Effector CD8-positive, alpha-beta T cell (primary cell): ENCODE measurements around the gene PDS5A.
"Not testable (repeated sequence)": the region's sequence is repeated elsewhere in the genome, so short reads cannot be mapped to it uniquely, and the experiment has no call there.

ENCODE experiments used
- DNase-seq: peaks from one replicate; lab custom pipeline; 2025; lab: John Stamatoyannopoulos, UW
- total RNA-seq, 4 experiments: gene quantifications; one replicate each; lab custom pipeline; 2026; lab: John Stamatoyannopoulos, UW

PDS5A gene, protein sequence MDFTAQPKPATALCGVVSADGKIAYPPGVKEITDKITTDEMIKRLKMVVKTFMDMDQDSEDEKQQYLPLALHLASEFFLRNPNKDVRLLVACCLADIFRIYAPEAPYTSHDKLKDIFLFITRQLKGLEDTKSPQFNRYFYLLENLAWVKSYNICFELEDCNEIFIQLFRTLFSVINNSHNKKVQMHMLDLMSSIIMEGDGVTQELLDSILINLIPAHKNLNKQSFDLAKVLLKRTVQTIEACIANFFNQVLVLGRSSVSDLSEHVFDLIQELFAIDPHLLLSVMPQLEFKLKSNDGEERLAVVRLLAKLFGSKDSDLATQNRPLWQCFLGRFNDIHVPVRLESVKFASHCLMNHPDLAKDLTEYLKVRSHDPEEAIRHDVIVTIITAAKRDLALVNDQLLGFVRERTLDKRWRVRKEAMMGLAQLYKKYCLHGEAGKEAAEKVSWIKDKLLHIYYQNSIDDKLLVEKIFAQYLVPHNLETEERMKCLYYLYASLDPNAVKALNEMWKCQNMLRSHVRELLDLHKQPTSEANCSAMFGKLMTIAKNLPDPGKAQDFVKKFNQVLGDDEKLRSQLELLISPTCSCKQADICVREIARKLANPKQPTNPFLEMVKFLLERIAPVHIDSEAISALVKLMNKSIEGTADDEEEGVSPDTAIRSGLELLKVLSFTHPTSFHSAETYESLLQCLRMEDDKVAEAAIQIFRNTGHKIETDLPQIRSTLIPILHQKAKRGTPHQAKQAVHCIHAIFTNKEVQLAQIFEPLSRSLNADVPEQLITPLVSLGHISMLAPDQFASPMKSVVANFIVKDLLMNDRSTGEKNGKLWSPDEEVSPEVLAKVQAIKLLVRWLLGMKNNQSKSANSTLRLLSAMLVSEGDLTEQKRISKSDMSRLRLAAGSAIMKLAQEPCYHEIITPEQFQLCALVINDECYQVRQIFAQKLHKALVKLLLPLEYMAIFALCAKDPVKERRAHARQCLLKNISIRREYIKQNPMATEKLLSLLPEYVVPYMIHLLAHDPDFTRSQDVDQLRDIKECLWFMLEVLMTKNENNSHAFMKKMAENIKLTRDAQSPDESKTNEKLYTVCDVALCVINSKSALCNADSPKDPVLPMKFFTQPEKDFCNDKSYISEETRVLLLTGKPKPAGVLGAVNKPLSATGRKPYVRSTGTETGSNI (N-terminal part only)
- 286 to 303 (median 296) reads per million in 4 experiments for total RNA-seq

DNA sequence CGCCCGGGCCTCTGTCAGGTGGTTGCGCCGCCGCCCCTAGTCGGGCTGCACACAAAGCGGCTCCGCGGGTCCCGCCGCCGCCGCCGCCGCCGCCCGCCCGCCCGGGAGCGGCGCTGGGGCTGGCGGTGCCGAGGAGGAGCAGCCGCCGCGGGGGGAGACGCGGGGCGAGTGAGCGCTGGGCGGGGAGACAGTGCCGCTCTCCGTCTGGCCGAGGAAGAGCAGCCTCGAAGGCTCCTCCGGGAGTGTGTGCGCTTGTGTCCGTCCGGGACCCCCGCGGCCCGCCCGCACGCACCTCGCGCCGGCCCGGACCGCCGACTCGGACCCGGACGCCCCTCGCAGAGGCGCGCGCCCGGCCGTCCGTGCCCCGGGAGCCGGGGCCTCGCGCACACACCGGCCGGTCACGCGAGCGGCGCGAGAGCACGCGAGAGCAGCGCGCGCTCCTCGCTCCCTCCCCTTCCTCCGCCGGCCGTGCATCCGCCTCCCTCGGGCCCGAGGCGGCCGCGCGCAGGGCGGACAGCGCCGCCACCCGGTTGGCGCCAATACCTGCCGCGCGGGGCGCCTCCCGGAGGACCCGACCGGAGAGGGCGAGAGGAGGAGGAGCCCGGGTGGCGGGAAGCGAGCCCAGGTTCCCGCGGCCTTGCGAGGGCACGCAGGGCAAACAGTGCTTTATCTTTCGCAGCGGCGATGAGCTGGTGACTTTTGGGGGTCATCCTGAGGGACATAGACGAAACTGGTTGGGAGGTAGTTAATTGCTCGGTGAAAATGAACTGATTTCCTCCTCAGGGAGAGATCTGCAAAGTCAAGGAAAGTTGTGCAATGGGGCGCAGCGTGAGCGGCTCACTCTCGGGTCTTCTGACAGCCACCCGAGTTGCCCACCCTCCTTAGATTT is at the start of gene PDS5A:
Gene PDS5A, minus strand, starts transcription at position 423 of the 889 bp plus-strand sequence. CDS start 1,334 bp downstream, outside the sequence.
- DNase-seq, result peak; percentile 80

GRCh38 chr4:40024049-40024448 is 46.3 kb upstream of the PDS5A start:
- DNase-seq, result not testable (repeated sequence)

DNA sequence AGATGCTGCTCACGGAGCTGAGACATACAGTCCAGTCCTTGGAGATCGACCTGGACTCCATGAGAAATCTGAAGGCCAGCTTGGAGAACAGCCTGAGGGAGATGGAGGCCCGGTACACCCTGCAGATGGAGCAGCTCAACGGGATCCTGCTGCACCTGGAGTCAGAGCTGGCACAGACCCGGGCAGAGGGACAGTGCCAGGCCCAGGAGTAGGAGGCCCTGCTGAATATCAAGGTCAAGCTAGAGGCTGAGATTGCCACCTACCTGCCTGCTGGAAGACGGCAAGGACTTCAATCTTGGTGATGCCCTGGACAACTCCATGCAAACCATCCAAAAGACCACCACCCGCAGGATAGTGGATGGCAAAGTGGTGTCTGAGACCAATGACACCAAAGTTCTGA is 43.4 kb upstream of the PDS5A start:
- DNase-seq, result not testable (repeated sequence)

- DNase-seq, result no peak
Measured at GRCh38 chr4:40020221-40020620, 42.5 kb upstream of the PDS5A start.

- DNase-seq, result no peak
Measured at GRCh38 chr4:40016007-40016406, 38.3 kb upstream of the PDS5A start.

DNA sequence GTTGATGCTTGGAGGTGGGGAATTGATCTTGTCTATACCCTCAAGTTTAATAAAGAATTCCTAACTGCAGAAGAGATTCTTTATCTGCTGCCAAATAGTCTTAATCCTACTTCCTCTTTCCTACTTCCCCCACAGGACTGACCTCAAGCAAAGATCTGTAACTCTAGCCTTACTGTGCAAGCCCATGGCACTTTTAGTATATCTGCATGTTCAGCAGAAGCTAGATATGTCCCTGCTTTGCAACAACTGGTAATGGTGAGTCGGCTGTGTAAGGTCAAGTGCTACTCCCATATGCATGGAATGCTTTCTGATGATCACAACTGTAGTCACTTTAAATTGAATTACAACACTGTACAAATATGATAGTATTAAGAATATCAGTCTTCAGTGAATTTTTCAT is 26.3 kb upstream of the PDS5A start:
- no peak for DNase-seq

DNA sequence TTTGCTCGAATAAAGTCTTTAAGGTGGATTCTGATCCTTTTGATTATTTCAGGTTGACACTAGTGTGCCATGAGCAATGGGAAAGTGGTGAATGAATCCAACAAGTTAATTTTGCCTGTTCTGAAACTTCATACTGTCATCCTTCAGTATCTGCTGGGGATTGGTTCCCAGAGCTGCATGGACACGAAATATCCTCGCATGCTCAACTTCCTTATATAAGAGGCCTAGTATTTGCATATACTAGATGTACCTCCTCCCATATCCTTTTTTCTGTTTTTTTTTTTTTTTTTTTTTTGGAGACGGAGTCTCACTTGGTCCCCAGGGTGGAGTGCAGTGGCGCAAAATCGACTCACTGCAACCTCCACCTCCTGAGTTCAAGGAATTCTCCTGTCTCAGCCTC is 23.0 kb upstream of the PDS5A start:
- no peak for DNase-seq

DNA sequence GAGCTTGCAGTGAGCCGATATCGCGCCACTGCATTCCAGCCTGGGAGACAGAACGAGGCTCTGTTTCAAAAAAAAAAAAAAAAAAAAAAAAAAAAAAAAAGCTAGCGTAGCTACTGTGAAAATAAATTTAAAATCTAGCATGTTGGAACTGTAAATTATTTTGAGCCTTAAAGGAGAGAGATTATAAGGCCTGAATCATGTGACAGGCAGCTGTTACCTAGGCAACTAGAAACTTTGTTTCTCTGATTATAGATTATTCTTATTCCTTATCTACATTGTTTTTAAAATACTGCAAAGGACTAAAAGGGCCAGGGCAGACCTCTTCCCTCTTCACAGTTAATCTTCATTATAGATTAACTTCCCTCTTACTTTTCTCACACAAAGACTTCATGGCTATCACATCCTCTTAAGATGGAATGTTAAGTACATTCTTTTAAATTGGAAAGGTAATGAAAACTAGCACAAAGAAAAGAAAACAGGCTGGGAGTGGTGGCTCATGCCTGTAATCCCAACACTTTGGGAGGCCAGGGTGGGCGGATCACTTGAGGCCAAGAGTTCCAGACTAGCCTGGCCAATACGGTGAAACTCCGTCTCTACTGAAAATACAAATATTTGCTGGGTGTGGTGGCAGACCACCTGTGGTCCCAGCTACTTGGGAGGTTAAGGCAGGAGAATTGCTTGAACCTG is 21.1 kb upstream of the PDS5A start:
- DNase-seq, result no peak

GRCh38 chr4:39996811-39997210 is 19.1 kb upstream of the PDS5A start:
- no peak for DNase-seq

GRCh38 chr4:39994406-39994805 is 16.7 kb upstream of the PDS5A start:
- DNase-seq, result no peak

DNA sequence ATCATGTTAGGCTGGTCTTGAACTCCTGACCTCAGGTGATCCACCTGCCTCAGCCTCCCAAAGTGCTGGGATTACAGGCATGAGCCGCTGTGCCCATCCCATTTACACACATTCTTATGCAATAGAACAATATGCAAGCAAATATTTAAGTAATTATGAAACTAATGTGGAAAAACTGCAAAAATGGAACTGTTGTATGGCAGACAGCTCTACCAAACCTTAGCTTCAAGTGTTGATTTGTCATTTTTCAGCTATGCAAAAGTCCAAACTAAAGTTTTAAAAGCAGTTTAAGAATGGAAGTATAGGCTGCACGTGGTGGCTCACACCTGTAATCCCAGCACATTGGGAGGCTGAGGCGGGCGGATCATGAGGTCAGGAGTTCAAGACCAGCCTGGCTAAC is 11.7 kb upstream of the PDS5A start:
- DNase-seq, result not testable (repeated sequence)

DNA sequence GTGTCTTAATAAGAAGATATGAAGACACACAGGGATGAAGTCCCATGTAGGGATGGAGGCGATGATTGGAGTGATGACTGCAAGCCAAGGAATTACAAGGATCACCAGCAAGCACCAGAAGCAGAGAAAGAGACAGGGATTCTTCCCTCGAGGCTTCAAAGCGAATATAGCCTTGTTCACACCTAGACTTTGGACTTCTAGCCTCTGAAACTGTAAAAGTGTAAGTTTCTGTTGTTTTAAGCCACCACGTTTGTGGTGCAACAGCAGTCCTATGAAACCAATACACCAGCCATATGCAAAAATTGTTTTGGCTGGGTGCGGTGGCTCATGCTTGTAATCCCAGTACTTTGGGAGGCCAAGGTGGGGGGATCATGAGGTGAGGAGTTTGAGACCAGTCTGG is 9.8 kb upstream of the PDS5A start:
- no peak for DNase-seq

DNA sequence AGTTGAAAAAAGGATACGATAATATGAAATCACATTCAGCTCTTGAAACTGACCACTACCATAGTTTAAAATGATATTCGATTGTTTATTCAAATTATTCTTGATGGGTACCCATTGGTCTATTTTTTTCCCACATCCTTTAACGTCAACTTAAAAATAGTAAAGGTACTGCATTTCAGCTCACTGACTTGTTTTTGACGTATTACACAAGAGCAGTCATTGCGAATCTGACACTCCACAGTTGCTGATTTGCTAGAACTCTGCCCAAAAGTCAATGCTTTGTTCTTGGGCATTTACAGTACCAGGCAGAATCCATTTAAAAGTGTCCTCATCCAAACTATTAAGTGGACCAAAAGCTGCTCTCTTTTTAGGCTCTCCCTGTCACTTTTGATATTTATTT is 1.2 kb upstream of the PDS5A start:
- no peak for DNase-seq

- no peak for DNase-seq
Measured at GRCh38 chr4:39978378-39978775, 666 bp upstream of the PDS5A start.

DNA sequence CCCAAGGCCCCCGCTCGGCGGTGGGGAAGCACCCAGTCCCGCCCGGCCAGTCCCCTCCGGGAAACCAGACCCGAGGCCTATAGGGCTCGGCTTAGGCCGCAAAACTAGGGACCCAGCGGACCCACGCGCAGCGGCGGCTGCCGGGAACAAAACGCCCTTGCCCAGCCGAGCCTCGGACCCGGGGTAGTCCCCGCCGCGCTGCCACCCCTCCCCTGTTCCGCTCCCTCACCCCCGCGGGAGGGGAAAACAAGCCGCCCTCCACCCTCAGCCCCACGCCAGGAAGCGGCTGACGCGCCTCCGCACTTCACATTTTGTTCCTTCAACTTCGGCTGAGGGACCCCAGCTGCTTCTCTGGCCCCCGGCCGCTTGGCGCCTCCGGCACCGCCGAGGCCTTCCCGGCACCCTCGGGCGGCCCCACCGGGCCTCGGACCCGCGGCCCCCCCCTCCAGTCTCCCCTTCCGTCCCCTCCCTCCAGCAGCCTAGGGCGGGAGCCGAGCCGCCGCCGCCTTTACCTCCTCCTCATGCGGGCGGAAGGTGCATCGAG is 694 bp downstream of the PDS5A start:
- DNase-seq, result peak; percentile 25

GRCh38 chr4:39976141-39976944 is 1.4 kb downstream of the PDS5A start:
- DNase-seq, result peak; percentile 44

DNA sequence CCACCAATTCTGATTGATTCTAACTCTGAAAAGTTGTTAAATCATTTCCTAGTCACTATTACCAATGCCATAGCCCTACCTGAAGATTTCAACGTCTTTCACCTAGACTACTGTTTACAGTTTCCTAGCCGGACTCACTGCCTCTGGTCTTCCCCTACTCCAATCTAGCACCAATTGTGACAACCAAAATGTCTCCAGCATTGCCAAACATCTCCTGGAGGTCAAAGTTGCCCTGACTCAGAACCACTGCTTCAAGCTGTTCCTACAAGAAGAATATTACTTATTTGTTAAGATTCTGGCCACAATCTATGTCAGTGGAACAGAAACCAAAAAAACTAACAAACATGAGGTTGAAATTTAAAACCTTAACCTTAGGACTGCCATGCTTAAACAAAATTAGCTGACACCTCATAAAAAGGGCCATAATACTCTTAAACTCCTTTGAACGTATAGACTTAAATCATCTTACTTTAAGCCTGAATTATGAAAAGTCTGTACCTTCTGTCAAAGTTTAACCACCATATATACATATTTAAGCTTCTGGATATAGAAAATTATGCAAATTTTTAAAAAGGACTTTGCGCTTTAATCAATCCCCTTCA is 2.1 kb downstream of the PDS5A start:
- no peak for DNase-seq

GRCh38 chr4:39973052-39973451 is 4.7 kb downstream of the PDS5A start:
- not testable (repeated sequence) for DNase-seq
